Measurements from ENCODE around the gene REPS1. TPM values are rescaled to one million over a fixed set of nuclear protein-coding genes. Genes with fewer than 3 reads are reported as not detected.

Gene REPS1
- total RNA-seq, 1 donor from 2014 or later: 32.2 TPM

DNA sequence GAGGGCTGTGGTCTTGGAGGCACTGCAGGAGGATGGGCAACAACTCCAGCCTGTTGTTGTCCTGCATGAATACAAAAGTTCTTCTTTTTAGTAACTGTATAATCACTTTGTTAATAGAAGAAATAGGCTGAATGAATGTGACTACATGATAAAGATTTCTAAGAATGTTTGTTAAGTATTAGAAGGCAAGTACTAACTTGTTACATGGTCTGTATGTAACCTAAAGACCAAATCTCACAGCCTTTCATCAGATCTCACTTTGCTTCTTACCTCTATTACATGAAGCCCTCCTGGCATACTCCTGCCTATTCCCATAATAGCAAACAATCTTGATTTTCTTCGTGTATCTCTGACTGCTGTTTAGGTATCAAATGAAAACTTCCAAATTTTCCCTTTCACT is 73.4 kb downstream of the REPS1 start:
- Mint-ChIP-seq H3K36me3 (ENCODE audit: unreplicated experiment) (peaks cover 43% of the 10 kb centered on the region), H3K27ac (ENCODE audit: unreplicated experiment) (no peak overlapping the region), H3K4me3 (ENCODE audit: unreplicated experiment) (no peak overlapping the region), H3K9me3 (ENCODE audit: unreplicated experiment) (no peaks in the 10 kb centered on the region), H3K4me1 (ENCODE audit: unreplicated experiment) (no peaks in the 10 kb centered on the region), H3K27me3 (ENCODE audit: unreplicated experiment) (no peaks in the 10 kb centered on the region)
- DNase-seq (ENCODE audit: extremely low spot score, unreplicated experiment): no peak
- TF ChIP-seq, protein P1, sequence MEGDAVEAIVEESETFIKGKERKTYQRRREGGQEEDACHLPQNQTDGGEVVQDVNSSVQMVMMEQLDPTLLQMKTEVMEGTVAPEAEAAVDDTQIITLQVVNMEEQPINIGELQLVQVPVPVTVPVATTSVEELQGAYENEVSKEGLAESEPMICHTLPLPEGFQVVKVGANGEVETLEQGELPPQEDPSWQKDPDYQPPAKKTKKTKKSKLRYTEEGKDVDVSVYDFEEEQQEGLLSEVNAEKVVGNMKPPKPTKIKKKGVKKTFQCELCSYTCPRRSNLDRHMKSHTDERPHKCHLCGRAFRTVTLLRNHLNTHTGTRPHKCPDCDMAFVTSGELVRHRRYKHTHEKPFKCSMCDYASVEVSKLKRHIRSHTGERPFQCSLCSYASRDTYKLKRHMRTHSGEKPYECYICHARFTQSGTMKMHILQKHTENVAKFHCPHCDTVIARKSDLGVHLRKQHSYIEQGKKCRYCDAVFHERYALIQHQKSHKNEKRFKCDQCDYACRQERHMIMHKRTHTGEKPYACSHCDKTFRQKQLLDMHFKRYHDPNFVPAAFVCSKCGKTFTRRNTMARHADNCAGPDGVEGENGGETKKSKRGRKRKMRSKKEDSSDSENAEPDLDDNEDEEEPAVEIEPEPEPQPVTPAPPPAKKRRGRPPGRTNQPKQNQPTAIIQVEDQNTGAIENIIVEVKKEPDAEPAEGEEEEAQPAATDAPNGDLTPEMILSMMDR (IDR thresholded peaks at IDR 0.05): no peak

DNA sequence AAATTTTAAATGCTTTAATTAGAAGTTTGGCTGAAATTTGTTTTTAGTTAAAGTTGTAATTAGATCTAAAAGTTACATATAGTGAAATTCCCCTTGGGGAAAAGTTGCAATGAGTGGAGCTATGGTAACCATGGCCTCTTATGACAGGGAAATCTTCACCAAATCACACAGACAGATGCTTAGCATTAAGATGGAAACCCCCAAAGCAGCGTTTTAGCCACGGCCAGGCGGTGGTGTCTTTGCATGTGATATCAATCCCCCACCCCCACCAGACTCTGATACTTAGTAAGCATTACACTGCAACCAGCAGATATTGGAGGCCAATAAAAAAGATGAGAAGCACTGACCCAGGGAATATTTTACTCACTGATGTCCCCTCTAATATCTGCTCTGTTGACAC is 75.7 kb downstream of the REPS1 start:
- Mint-ChIP-seq H3K9me3 (ENCODE audit: unreplicated experiment) (no peaks in the 10 kb centered on the region), H3K36me3 (ENCODE audit: unreplicated experiment) (peaks cover 48% of the 10 kb centered on the region)
- TF ChIP-seq, protein P1 (IDR thresholded peaks at IDR 0.05): no peak

DNA sequence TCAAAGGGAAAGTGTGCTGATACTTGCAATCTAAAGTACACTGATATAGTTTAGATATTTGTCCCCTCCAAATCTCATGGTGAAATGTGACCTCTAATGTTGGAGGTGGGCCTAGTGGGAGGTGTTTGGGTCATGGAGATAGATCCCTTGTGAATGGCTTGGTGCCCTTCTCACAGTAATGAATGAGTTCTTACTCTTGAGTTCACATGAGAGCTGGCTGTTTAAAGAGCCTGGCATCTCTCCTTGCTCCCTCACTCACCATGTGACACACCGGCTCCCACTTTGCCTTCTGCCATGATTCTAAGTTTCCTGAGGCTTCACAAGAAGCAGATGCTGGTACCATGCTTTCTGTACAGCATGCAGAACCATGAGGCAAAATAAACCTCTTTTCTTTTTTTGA is 78.1 kb downstream of the REPS1 start:
- Mint-ChIP-seq H3K4me1 (ENCODE audit: unreplicated experiment) (no peaks in the 10 kb centered on the region), H3K27ac (ENCODE audit: unreplicated experiment) (no peak overlapping the region), H3K9me3 (ENCODE audit: unreplicated experiment) (no peaks in the 10 kb centered on the region), H3K36me3 (ENCODE audit: unreplicated experiment) (peaks cover 46% of the 10 kb centered on the region), H3K27me3 (ENCODE audit: unreplicated experiment) (no peaks in the 10 kb centered on the region), H3K4me3 (ENCODE audit: unreplicated experiment) (no peak overlapping the region)
- DNase-seq (ENCODE audit: extremely low spot score, unreplicated experiment): no peak
- TF ChIP-seq, protein P1 (IDR thresholded peaks at IDR 0.05): no peak

More for the DNA sequence above, 75.7 kb downstream of the REPS1 start:
- DNase-seq (ENCODE audit: extremely low spot score, unreplicated experiment): no peak
- Mint-ChIP-seq H3K27ac (ENCODE audit: unreplicated experiment) (no peak overlapping the region), H3K27me3 (ENCODE audit: unreplicated experiment) (no peaks in the 10 kb centered on the region), H3K4me1 (ENCODE audit: unreplicated experiment) (no peaks in the 10 kb centered on the region), H3K4me3 (ENCODE audit: unreplicated experiment) (no peak overlapping the region)

DNA sequence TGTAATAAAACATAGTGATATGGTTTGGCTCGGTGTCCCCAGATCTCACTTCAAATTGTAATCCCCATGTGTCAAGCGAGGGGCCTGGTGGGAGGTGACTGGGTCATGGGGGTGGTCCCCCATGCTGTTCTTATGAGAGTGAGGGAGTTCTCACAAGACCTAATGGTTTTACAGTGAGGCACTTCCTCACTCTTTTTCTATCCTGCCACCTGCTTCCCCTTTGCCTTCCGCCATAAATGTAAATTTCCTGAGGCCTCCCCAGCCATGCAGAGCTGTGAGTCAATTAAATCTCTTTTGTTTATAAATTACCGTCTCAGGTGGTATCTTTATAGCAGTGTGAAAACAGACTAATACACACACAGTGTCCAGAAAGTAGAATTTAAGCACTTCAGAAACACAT is 78.5 kb downstream of the REPS1 start:
- Mint-ChIP-seq H3K27ac (ENCODE audit: unreplicated experiment) (no peak overlapping the region), H3K4me1 (ENCODE audit: unreplicated experiment) (no peaks in the 10 kb centered on the region), H3K4me3 (ENCODE audit: unreplicated experiment) (no peak overlapping the region), H3K9me3 (ENCODE audit: unreplicated experiment) (no peaks in the 10 kb centered on the region), H3K36me3 (ENCODE audit: unreplicated experiment) (peaks cover 47% of the 10 kb centered on the region), H3K27me3 (ENCODE audit: unreplicated experiment) (no peaks in the 10 kb centered on the region)
- DNase-seq (ENCODE audit: extremely low spot score, unreplicated experiment): no peak
- TF ChIP-seq, protein P1 (IDR thresholded peaks at IDR 0.05): no peak

DNA sequence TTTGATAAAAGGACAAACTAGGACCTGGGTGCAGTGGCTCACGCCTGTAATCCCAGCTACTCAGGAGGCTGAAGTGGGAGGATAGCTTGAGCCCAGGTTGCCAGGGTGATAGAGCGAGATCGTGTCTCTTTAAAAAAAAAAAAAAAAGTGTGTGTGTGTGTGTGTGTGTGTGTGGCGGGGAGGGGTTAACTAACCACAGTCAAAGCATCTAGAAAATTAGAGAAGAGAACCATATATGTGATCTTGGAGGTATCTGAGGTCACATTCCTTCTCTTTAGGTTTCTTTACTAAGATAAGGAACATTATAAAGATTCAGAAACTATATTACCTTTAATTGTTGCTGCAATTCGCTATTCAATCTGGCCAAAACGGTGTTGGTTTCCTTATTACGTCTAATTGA is 80.9 kb downstream of the REPS1 start:
- no peak overlapping the region for H3K27ac Mint-ChIP-seq (ENCODE audit: unreplicated experiment)
- peaks cover 36% of the 10 kb centered on the region for H3K36me3 Mint-ChIP-seq (ENCODE audit: unreplicated experiment)
- H3K4me1 Mint-ChIP-seq (ENCODE audit: unreplicated experiment): no peaks in the 10 kb centered on the region
- no peaks in the 10 kb centered on the region for H3K9me3 Mint-ChIP-seq (ENCODE audit: unreplicated experiment)
- H3K27me3 Mint-ChIP-seq (ENCODE audit: unreplicated experiment): no peaks in the 10 kb centered on the region
- TF ChIP-seq, protein P1 (IDR thresholded peaks at IDR 0.05): no peak
- no peak overlapping the region for H3K4me3 Mint-ChIP-seq (ENCODE audit: unreplicated experiment)
- DNase-seq (ENCODE audit: extremely low spot score, unreplicated experiment): no peak

Data from osteocyte (in vitro differentiated cells).